ENCODE measurements around the gene RTP2.

DNA sequence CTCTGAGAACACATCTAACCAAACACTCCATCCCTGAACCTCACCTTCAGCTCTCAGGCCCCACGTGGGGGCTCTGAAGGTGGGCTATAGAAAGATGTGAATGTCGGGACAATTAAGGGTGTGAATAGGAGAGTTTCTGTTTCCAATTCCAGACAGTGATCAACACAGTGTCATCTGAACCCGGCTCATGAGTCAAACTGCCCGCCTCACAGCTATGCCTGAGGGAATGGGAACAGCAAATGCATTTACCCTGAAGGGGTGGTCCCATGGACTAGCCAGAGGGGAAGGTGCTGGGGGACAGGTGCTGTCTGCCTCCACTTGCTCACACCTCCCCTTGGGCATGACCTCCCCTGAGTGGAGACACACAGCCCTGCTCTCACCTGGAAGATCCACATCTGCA, 6.3 kb downstream of the RTP2 start:
- TF ChIP-seq CTCF (conservative IDR thresholded peaks at IDR 0.05 in 1 of 2, IDR thresholded peaks at IDR 0.05 in 1 of 2; ENCODE audit: extremely low read depth in 1 of 2, insufficient read depth in 1 of 2, low read depth in 1 of 2, low read length in 2 of 2) (no peak), EZH2 (IDR thresholded peaks at IDR 0.05; ENCODE audit: borderline replicate concordance, low read length) (no peak)

All from mammary epithelial cell (primary cell).